HG03103 (cell line): ENCODE measurements around the gene SEC31B.

Experiments
- ATAC-seq: cut with Tn5 transposase; IDR thresholded peaks from one replicate; pipeline ENCODE4 v1.9.1; 2021; ENCODE audit warnings: low read depth; ENCODE audit not compliant: unreplicated experiment

SEC31B gene

GRCh38 chr10:100462709-100463108 is 57.0 kb downstream of the SEC31B start, which contains the start of gene WNT8B:
Gene WNT8B, plus strand, starts transcription at chr10:100463009. Its CDS starts 160 bp downstream, at chr10:100463169.
- no peak for ATAC-seq

GRCh38 chr10:100448951-100449350 is 70.7 kb downstream of the SEC31B start:
- no peak for ATAC-seq

- ATAC-seq = no peak
Measured at GRCh38 chr10:100447663-100448062, 72.0 kb downstream of the SEC31B start.

- ATAC-seq = no peak
Measured at GRCh38 chr10:100446130-100446761, 73.4 kb downstream of the SEC31B start.

GRCh38 chr10:100442548-100442947 is 77.1 kb downstream of the SEC31B start:
- no peak for ATAC-seq

GRCh38 chr10:100438674-100439315 is 80.9 kb downstream of the SEC31B start:
- ATAC-seq = no peak
